Stimulated activated CD4-positive, alpha-beta T cell treated with anti-CD3 and anti-CD28 coated beads, Interleukin-4, amount 100 ng/mL, for 24 hours (primary cell): ENCODE measurements around the gene SBK2.

Source experiments
- DNase-seq: peaks from one replicate; pipeline ENCODE4 v3.0.0-alpha.2; 2020

SBK2 gene

GRCh38 chr19:55484593-55485438 lies 52.1 kb downstream of the SBK2 start, which contains the start of gene NAT14:
NAT14 (plus strand) TSS chr19:55485188; CDS start chr19:55485709, 521 bp downstream.
- DNase-seq, result peak; percentile 63

GRCh38 chr19:55483706-55484592 lies 53.0 kb downstream of the SBK2 start:
- no peak for DNase-seq

GRCh38 chr19:55482967-55483705 lies 53.8 kb downstream of the SBK2 start:
- no peak for DNase-seq

- no peak for DNase-seq
Observed at GRCh38 chr19:55482156-55482961, 54.6 kb downstream of the SBK2 start.

- DNase-seq, result no peak
Observed at GRCh38 chr19:55481794-55482155, 55.2 kb downstream of the SBK2 start.

- DNase-seq, result no peak
Observed at GRCh38 chr19:55481148-55481793, 55.7 kb downstream of the SBK2 start.

- DNase-seq, result no peak
Observed at GRCh38 chr19:55479451-55480230, 57.3 kb downstream of the SBK2 start.

GRCh38 chr19:55479045-55479444 lies 57.9 kb downstream of the SBK2 start:
- no peak for DNase-seq
